ENCODE measurements around the gene HIVEP3. TPM values are rescaled to one million over a fixed set of nuclear protein-coding genes. Genes with fewer than 3 reads are reported as not detected.

HIVEP3 gene
- total and polyA plus RNA-seq, 3 donors from 2014 or later, result 4.8 to 7.3 (median 7.2) TPM

DNA sequence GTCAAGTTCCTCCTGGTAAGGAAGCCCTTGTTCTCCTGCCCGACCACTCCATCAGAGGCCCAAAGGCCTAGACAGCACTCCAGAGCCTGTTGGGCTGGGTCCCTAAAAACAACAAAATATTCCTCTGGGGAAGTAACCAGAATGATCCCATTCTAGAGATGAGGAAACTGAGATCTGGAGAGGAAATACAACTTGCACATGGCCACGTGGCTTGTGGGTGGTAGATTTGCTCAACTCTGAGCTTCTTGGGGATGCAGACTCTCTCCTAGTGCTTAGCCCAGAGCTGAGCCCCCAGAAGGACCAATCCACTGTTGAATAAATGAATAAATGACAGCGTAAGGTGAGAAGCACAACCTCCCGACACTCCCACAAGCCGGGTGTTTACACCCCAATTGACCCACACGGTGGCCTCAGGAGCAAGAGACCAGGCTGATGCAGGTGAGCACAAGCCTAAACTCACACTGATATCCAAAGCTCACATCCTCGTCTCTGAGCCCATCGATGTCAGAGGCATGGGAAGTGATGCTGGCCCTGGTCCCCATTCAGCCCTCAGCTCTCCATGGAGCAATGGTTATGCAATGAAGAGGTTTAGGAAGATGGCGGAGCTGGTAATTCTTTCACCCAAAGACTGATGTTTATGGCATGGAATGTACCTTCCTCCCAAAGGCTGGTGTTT, 261.8 kb downstream of the HIVEP3 start:
- DNase-seq, result no peak
- H3K4me3 ChIP-seq, result no peak overlapping the region
- H3K4me1 ChIP-seq, result peaks cover 7% of the 10 kb centered on the region
- WGBS, 2 donors, result 87 to 89% methylated on average over 9 of the region's 9 CpGs
- no peak overlapping the region for H3K27ac ChIP-seq
- H3K36me3 ChIP-seq (ENCODE audit: low read depth, missing control alignments), result no peaks in the 10 kb centered on the region
- no peak for TF ChIP-seq POLR2A (IDR thresholded peaks at IDR 0.05)
- intact Hi-C loops (cut with DNase I; ENCODE audit: low total_unique reads), result no loop called here
- H3K27me3 ChIP-seq, result no peaks in the 10 kb centered on the region
- H3K9me3 ChIP-seq, result no peaks in the 10 kb centered on the region

DNA sequence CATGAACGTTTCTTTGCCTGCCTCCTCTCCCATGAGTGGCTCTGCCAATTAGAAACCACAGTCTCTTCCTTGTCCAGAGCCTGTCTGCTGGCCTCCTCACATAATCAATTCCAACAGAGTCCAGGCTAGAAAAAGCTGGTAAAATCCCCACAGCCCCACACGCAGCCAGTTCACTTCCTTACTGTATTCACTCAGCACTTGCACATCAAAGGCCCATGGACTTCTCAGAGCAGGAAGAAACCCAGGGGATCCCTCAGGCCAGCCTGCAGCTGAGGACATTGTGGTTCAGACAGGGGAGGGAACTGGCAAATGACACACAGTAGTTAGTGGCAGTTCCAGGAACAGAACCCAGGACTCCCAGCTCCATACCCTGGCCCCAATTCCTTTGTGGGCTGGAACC, 262.7 kb downstream of the HIVEP3 start:
- WGBS, 2 donors, result 61 to 67% methylated on average over 2 of the region's 2 CpGs
- DNase-seq, result no peak
- Histone ChIP-seq H3K27ac (no peak overlapping the region), H3K4me3 (no peak overlapping the region), H3K27me3 (no peaks in the 10 kb centered on the region), H3K4me1 (peaks cover under 1% of the 10 kb centered on the region), H3K9me3 (no peaks in the 10 kb centered on the region), H3K36me3 (ENCODE audit: low read depth, missing control alignments) (no peaks in the 10 kb centered on the region)
- intact Hi-C loops (cut with DNase I; ENCODE audit: low total_unique reads), result no loop called here
- TF ChIP-seq, protein P1, sequence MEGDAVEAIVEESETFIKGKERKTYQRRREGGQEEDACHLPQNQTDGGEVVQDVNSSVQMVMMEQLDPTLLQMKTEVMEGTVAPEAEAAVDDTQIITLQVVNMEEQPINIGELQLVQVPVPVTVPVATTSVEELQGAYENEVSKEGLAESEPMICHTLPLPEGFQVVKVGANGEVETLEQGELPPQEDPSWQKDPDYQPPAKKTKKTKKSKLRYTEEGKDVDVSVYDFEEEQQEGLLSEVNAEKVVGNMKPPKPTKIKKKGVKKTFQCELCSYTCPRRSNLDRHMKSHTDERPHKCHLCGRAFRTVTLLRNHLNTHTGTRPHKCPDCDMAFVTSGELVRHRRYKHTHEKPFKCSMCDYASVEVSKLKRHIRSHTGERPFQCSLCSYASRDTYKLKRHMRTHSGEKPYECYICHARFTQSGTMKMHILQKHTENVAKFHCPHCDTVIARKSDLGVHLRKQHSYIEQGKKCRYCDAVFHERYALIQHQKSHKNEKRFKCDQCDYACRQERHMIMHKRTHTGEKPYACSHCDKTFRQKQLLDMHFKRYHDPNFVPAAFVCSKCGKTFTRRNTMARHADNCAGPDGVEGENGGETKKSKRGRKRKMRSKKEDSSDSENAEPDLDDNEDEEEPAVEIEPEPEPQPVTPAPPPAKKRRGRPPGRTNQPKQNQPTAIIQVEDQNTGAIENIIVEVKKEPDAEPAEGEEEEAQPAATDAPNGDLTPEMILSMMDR (IDR thresholded peaks at IDR 0.05), result no peak
- no peak for TF ChIP-seq POLR2A (IDR thresholded peaks at IDR 0.05)

DNA sequence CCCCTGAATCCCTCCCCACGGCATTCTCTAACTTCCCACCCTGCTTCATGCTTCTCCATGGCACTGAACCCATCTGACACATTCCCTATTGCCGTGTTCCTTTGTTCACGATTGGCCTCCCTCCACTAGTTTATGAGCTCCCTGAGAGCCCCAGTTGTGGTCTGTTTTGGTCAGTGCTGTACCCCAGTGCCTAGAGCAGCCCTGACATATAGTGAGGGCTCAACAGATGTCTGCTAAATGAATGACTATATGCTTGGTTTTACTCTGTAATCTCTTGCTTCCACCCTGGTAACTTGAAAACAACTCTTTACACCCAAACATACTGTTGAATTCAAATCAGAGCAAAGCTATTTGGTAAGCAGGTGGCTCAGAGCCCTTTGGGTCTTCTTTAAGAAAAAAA, 263.1 kb downstream of the HIVEP3 start:
- TF ChIP-seq, protein P1 (IDR thresholded peaks at IDR 0.05), result no peak
- no peak for TF ChIP-seq POLR2A (IDR thresholded peaks at IDR 0.05)
- 89 to 96% methylated on average over 3 of the region's 3 CpGs for WGBS, 2 donors
- H3K9me3 ChIP-seq, result no peaks in the 10 kb centered on the region
- no peak for DNase-seq
- intact Hi-C loops (cut with DNase I; ENCODE audit: low total_unique reads), result no loop called here
- H3K4me3 ChIP-seq, result no peak overlapping the region
- H3K36me3 ChIP-seq (ENCODE audit: low read depth, missing control alignments), result no peaks in the 10 kb centered on the region
- no peaks in the 10 kb centered on the region for H3K4me1 ChIP-seq
- no peaks in the 10 kb centered on the region for H3K27me3 ChIP-seq
- no peak overlapping the region for H3K27ac ChIP-seq

DNA sequence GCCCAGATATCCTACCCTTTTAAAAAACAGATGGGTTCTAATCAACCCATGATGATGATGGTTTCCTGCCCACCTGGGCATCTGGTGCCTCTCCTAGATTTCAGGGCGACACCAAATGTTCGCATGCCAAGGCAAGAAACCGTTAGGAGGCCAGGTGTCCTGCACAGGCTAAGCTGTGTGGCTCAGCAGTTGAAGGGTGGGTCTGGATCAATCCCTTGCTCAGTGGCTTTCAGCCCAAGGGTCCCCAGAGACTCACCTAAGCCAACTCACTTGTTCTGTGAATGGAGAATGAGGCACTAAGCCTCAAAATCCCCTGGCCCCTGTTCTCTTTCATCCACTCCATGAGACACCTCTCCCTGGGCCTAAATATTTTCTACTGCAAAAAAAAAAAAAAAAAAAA, 265.1 kb downstream of the HIVEP3 start:
- 83 to 97% methylated on average over 1 to 3 of the region's 3 CpGs for WGBS, 2 donors
- intact Hi-C loops (cut with DNase I; ENCODE audit: low total_unique reads), result no loop called here
- TF ChIP-seq, protein P1 (IDR thresholded peaks at IDR 0.05), result no peak
- no peak for TF ChIP-seq POLR2A (IDR thresholded peaks at IDR 0.05)
- Histone ChIP-seq H3K36me3 (ENCODE audit: low read depth, missing control alignments) (no peaks in the 10 kb centered on the region), H3K4me1 (no peaks in the 10 kb centered on the region), H3K27me3 (no peaks in the 10 kb centered on the region), H3K27ac (no peak overlapping the region), H3K9me3 (no peaks in the 10 kb centered on the region), H3K4me3 (no peak overlapping the region)
- no peak for DNase-seq

DNA sequence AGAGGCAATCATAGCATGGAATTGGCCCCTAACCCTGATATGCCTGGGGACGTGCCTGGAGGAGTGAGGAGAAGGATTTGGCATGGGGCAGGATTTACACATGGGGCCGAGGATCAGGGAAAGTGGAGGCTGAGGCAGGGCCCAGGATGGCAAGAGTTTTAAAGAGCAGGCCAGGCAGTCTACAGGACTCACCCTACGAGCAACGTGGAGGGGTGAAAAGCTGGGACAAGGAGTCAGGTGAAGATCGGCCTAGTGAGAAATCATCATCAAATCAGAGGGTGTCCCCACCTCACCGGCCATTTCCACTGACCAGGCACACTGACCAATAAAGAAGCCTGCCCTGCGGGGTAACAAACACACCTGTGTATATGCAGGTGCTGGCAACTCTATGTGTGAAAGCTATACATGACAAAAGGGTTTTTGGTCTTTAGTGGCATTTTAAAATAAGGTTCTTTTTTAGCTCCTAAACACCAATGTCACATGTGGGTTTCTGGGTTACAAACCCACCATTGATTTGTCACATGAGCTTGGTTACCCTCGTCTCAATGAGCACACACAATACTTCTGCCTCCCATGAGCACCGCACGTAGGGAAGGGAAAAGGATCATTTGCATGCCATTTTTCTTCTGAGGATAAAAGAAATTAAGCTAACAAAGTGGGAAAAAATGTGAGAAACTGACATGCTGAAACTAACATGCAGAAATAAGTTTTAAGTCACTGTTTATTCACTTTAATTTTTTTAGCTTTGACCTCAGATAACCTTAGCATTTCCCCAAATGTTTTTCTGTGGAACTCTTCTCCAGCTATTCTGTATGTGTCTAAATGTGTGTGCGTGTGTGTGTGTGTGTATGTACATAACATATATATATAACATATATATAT, 266.1 kb downstream of the HIVEP3 start:
- Histone ChIP-seq H3K36me3 (ENCODE audit: low read depth, missing control alignments) (no peaks in the 10 kb centered on the region), H3K27ac (no peak overlapping the region), H3K4me1 (no peaks in the 10 kb centered on the region), H3K27me3 (no peaks in the 10 kb centered on the region), H3K9me3 (no peaks in the 10 kb centered on the region), H3K4me3 (no peak overlapping the region)
- intact Hi-C loops (cut with DNase I; ENCODE audit: low total_unique reads), result no loop called here
- WGBS, 2 donors, result 92 to 93% methylated on average over 11 of the region's 11 CpGs
- TF ChIP-seq, protein P1 (IDR thresholded peaks at IDR 0.05), result no peak
- TF ChIP-seq POLR2A (IDR thresholded peaks at IDR 0.05), result no peak
- DNase-seq, result no peak
